Adipose tissue (tissue), 3 donors: ENCODE results near the gene FALEC. TPM values are rescaled to one million over a fixed set of nuclear protein-coding genes. Genes with fewer than 3 reads are reported as not detected.

Experiments
- H3K27ac ChIP-seq: one replicate; pipeline ENCODE4 v1.5.1; 2013; ENCODE audit warnings: low read depth, low read length
- WGBS, 3 donors: extraction: QIAGEN DNeasy Blood & Tissue Kit; methylation state at CpG; one replicate each; pipeline ENCODE4 v1.1.7; 2013; 5-methylcytosine and 5-hydroxymethylcytosine counted together
- polyA plus RNA-seq, 3 donors: library from polyadenylated mRNA; stranded (reverse); fragments of 200-250 nt; gene quantifications; one replicate each; pipeline ENCODE4 v1.2.3, GENCODE V29; 2013
- donor health status: healthy with polysubstance abuse.
- donor health status: Bipolar disorder and iron deficiency.
- donor health status: healthy.

FALEC gene
- polyA plus RNA-seq, 3 donors = 0.15 to 0.18 TPM; not detected in 1

GRCh38 chr1:150507912-150508864 is 7.4 kb upstream of the FALEC start, which contains the start of gene ECM1:
Gene ECM1 (plus strand): TSS chr1:150508109. CDS start chr1:150508210, 101 bp downstream.
- WGBS, 3 donors = 46 to 81% (median 49%) methylated on average over 7 of the region's 7 CpGs
- no peak within 1 kb of the TSS for H3K27ac ChIP-seq

- 62 to 77% (median 77%) methylated on average over 4 of the region's 4 CpGs for WGBS, 3 donors
- H3K27ac ChIP-seq = no peak overlapping the region
Measured at GRCh38 chr1:150508982-150509381, 6.6 kb upstream of the FALEC start.

- 49 to 94% (median 91%) methylated on average over 12 of the region's 12 CpGs for WGBS, 3 donors
- H3K27ac ChIP-seq = no peak overlapping the region
Measured at GRCh38 chr1:150511551-150511950, 4.0 kb upstream of the FALEC start.

- 89 to 91% (median 89%) methylated on average over 17 of the region's 17 CpGs for WGBS, 3 donors
- H3K27ac ChIP-seq = no peak overlapping the region
Measured at GRCh38 chr1:150511985-150512660, 3.4 kb upstream of the FALEC start.

GRCh38 chr1:150512846-150513245 is 2.7 kb upstream of the FALEC start:
- 69 to 97% (median 71%) methylated on average over 2 of the region's 2 CpGs for WGBS, 3 donors
- no peak overlapping the region for H3K27ac ChIP-seq

GRCh38 chr1:150513351-150513791 is 2.2 kb upstream of the FALEC start:
- 78 to 89% (median 87%) methylated on average over 7 of the region's 7 CpGs for WGBS, 3 donors
- no peak overlapping the region for H3K27ac ChIP-seq

GRCh38 chr1:150514260-150514659 is 1.3 kb upstream of the FALEC start:
- 89 to 93% (median 92%) methylated on average over 9 of the region's 9 CpGs for WGBS, 3 donors
- no peak overlapping the region for H3K27ac ChIP-seq

GRCh38 chr1:150514913-150515327 is 632 bp upstream of the FALEC start:
- 24 to 31% (median 28%) methylated on average over 21 of the region's 21 CpGs for WGBS, 3 donors
- H3K27ac ChIP-seq = no peak overlapping the region

GRCh38 chr1:150516050-150516591 is 569 bp downstream of the FALEC start:
- H3K27ac ChIP-seq = no peak overlapping the region
- WGBS, 3 donors = 2 to 4% (median 3%) methylated on average over 18 to 19 of the region's 19 CpGs

GRCh38 chr1:150516616-150517015 is 1.1 kb downstream of the FALEC start:
- H3K27ac ChIP-seq = no peak overlapping the region
- WGBS, 3 donors = 42 to 55% (median 54%) methylated on average over 4 of the region's 4 CpGs

GRCh38 chr1:150521196-150521968 is 5.8 kb downstream of the FALEC start:
- no peak overlapping the region for H3K27ac ChIP-seq
- 57 to 87% (median 76%) methylated on average over 1 of the region's 1 CpG for WGBS, 3 donors

GRCh38 chr1:150525348-150525747 is 9.8 kb downstream of the FALEC start:
- WGBS, 3 donors = 82 to 90% (median 89%) methylated on average over 3 of the region's 3 CpGs
- H3K27ac ChIP-seq = no peak overlapping the region

GRCh38 chr1:150528196-150528595 is 12.6 kb downstream of the FALEC start:
- no peak overlapping the region for H3K27ac ChIP-seq
- WGBS, 3 donors = 92 to 96% (median 92%) methylated on average over 1 of the region's 1 CpG

GRCh38 chr1:150529017-150529416 is 13.5 kb downstream of the FALEC start:
- no peak overlapping the region for H3K27ac ChIP-seq

GRCh38 chr1:150530491-150531159 is 15.1 kb downstream of the FALEC start:
- WGBS, 3 donors = 97 to 98% (median 97%) methylated on average over 14 of the region's 14 CpGs
- no peak overlapping the region for H3K27ac ChIP-seq

More at GRCh38 chr1:150529017-150529416, 13.5 kb downstream of the FALEC start:
- WGBS, 3 donors = 9 to 40% (median 35%) methylated on average over 4 of the region's 4 CpGs

GRCh38 chr1:150532860-150533259 is 17.3 kb downstream of the FALEC start:
- 33 to 44% (median 42%) methylated on average over 5 of the region's 5 CpGs for WGBS, 3 donors
- no peak overlapping the region for H3K27ac ChIP-seq

GRCh38 chr1:150534002-150534401 is 18.4 kb downstream of the FALEC start:
- 88 to 94% (median 93%) methylated on average over 6 of the region's 6 CpGs for WGBS, 3 donors
- H3K27ac ChIP-seq = no peak overlapping the region
